CD4-positive, alpha-beta T cell treated with Interleukin-15 for 4 hours (primary cell): ENCODE measurements around the gene NTN3.
"Not testable (repeated sequence)": the region's sequence is repeated elsewhere in the genome, so short reads cannot be mapped to it uniquely, and the experiment has no call there.

ENCODE experiments used
- DNase-seq: peaks from one replicate; pipeline ENCODE4 v3.0.0-alpha.2; 2020; ENCODE audit warnings: low spot score

NTN3 gene

DNA sequence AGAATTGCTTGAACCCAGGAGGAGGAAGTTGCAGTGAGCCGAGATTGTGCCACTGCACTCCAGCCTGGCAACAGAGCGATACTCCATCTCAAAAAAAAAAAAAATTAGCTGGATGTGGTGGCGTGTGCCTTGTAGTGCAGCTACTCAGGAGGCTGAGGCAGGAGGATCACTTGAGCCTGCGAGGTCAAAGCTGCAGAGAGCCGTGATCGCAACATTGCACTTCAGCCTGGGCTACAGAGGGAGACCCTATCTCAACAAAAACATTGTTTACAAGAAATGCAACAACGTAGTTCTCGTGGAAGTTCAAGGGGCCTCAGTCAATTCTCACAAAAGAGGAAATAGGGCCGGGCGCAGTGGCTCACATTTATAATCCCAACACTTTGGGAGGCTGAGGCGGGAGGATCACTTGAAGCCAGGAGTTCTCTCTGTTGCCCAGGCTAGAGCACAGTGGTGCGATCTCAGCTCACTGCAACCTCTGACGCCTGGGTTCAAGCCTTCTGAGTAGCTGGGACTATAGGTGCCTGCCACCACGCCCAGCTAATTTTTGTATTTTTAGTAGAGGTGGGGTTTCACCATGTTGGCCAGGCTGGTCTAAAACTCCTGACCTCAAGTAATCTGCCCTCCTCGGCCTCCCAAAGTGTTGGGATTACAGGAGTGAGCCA lies 29.8 kb upstream of the NTN3 start:
- not testable (repeated sequence) for DNase-seq

DNA sequence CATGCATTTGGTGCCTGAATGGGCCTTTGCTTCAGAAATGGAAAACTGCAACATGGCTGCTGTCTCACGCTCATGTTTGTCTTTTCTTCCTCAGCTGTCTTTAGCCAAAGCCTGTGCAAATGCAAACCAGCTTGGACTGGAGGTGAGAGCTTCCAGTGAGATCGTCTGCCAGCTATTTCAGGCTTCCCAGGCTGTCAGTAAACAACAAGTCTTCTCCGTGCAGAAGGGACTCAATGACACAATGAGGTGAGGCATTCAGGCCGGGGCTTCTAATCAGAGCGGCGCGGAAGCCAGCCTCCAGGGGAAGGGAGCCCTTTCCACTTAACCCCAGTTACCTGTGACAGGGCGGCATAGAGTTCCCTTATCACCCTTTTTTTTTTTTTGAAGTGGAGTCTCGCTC lies 27.5 kb upstream of the NTN3 start:
- DNase-seq: no peak

DNA sequence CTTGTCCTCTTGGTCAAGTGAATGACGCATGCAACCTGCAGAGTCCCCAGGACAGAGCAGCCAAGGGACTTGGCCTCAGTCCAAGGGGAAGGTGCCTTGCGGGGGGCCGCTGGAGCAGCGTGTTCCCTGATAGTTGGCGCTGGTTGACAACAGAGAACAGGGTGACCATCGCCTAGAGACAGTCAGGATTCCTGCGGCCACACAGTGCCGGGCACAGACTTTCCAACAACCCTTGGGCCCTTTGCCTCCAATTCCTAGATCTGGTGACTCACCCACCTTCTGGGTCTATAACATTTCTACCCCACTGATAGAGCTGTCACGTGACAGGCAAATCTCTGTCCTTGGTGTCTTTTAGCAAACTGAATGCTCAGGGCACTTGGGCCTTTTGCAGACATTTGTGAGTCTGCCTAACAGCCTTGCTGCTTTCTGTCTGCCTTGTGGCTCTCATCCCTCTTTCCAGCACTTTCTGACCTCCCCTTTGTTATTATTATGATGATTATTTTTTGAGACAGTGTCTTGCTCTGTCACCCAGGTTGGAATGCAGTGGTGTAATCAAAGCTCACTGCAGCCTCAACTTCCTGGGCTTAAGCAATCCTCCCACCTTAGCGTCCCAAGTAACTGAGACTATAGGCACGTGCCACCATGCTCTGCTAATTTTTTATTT lies 23.0 kb upstream of the NTN3 start:
- no peak for DNase-seq

DNA sequence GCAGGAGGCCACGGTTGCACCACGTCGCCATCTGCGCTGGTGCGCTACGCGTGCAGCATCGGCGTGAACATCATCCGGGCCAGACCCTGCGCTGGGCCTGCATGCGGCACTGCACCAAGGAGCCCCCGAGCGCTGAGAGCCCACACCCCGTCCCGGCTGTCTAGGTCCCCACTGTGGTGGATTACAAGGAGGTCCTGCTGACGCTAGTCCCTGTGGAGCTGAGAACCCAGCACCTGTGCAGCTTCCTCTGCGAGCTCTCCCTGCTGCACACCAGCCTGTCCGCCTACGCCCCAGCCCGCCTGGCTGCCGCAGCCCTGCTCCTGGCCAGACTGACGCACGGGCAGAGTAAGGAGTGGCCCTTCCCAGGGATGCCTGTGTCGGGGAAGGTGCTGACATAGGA lies 22.0 kb upstream of the NTN3 start:
- no peak for DNase-seq

DNA sequence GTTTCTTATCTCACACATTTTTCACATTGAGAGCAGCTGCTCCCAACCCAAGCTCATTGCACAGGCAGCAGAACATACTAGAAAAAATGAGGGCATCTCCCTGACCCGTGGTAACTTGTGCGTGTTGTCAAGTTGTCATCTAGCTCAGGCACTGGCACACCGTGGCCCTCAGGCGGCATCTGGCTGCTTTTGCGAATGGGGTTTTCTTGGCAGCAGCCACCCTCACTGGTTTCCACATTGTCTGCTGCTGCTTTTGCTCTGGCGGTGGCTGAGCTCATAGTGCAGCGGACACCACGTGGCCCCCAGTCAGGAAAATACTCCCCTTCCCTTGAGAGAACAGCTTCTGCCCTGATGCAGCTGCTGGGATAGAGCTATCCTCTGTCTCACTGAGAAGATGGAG lies 20.6 kb upstream of the NTN3 start:
- DNase-seq: no peak

DNA sequence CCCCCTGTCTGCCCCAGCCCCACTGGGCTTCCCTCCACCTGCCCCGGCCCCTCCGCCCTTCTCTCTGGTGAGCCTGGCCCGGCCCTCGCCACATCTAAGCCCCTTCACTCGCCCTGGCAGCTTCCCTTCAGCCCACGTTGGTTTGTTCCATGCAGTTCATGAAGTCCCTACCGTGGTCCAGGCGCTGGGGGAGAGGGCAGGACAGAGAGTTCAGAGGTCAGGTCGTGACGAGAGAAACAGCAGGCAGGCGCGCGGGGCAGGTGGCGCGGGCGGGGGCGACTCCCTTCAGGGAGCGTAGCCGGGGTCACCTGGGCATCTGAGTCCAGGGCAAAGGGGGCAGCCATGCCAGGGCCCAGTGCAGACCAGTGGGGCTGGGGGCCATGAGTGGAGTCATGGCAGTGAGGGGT lies 20.1 kb upstream of the NTN3 start:
- no peak for DNase-seq

DNA sequence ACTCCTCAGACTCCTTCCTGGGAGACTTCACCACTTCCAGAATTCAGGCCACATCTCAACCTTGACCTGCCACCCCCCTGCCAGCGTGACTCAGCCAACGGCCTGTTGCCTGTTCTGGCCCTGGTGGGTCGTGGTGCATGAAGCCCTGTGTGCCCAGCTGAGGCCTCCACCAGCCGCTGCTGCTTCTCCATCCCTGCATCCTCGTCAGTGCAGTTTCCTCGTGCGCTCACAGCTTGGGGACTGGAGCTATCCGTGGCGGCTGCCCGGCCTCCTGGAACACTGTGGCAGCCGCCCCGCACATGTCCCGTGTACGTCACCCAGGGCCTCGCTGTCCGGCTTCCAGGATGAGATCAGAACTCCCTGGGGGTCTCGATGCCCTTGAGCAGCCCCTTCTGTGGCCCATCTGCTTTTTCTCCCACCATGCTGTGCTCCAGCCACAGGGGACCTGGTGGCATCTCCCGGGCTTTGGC lies 19.2 kb upstream of the NTN3 start:
- DNase-seq: no peak

DNA sequence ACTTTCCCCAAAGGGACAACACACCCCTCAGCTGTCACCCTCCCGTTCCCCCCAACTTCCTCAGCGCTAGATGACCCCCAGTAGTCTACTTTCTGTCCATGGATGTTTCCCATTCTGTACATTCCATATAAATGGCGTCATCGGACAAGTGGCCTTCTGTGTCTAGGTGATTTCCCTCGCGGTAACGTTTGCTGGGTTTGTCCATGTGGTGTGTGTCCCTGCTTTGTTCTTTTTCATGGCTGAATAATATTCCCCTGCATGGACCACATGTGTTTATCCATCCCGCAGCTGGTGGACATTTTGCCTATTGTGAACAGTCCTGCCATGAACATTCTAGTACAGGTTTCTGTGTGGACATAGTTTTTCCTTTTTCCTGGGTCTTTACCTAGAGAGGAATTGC lies 18.4 kb upstream of the NTN3 start:
- no peak for DNase-seq

DNA sequence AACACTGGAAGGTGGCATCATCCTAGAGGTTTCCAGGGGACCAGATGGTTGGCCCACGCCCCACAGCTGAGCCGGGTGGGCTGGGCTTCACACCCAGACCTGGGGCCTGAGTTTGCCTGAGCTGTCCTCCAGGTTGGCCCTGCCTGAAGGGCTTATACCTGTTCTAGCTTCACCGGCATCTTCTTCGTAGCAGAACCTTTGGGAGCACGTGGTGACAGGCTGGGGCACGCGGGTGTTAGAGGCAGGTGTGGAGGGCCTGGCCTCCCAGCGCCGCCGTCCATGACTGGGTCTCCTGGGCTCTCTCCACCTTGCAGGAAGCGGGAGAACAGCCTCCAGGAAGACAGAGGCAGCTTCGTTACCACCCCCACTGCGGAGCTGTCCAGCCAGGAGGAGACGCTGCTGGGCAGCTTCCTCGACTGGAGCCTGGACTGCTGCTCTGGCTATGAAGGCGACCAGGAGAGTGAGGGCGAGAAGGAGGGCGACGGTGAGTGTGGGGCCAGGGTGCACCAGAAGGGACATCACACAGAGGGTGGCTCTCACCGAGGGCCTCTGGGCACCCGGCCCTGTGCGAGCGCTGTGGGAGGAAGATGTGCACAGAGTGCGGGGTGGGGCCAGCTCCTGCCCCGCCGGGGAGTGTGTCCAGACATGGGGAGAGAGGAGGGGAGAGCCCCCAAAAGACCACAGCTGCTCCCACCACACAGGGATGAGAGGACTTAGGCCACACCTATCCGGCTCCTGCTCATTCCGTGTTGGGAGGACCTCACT lies 15.8 kb upstream of the NTN3 start:
- no peak for DNase-seq

DNA sequence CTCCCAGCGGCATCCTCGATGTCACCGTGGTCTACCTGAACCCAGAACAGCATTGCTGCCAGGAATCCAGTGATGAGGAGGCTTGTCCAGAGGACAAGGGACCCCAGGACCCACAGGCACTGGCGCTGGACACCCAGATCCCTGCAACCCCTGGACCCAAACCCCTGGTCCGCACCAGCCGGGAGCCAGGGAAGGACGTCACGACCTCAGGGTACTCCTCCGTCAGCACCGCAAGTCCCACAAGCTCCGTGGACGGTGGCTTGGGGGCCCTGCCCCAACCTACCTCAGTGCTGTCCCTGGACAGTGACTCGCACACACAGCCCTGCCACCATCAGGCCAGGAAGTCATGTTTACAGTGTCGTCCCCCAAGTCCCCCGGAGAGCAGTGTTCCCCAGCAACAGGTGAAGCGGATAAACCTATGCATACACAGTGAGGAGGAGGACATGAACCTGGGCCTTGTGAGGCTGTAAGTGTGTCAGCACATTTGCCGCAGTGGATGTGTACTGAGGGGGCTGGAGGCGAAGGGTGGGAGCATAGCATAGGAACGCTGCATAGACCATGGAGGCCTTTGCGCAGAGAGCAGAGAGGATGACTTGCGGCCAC lies 14.4 kb upstream of the NTN3 start:
- DNase-seq: no peak

DNA sequence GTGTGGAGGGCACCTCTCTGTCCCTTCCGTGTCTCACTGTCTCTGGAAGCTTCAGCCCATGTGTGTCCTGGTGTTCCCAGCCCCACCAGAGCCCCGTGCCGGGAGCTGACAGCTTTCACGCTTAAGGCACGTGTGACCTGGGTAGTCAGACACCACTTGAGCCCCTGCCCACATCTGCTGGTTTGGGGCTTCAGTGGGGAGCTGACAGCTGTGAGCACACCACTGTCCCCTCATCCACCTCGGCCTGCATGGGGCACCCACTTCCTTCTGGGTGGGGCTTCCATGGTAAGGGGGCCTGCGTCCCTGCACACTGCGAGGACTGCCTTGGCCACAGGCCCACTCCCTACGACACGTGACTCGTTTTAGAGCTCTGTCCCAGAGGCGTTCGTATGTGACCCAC lies 13.8 kb upstream of the NTN3 start:
- DNase-seq: no peak

DNA sequence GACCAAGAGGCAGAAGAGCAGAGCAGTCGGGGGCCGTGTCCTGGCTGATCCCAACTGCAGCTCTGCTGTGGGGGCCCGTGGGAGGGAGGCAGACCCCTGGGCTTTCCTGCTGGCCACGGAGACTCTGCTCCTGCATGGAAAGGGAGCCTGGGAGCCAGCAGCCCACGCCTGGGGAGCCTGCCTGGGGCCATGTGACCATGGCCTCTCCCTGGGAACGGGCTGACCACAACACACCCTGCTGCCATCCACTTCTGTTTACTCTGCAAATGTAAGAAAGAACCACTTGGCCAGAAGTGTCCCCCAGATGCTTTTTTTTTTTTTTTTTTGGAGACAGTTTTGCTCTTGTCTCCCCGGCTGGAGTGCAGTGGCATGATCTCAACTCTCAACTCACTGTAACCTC lies 13.2 kb upstream of the NTN3 start:
- DNase-seq: no peak

DNA sequence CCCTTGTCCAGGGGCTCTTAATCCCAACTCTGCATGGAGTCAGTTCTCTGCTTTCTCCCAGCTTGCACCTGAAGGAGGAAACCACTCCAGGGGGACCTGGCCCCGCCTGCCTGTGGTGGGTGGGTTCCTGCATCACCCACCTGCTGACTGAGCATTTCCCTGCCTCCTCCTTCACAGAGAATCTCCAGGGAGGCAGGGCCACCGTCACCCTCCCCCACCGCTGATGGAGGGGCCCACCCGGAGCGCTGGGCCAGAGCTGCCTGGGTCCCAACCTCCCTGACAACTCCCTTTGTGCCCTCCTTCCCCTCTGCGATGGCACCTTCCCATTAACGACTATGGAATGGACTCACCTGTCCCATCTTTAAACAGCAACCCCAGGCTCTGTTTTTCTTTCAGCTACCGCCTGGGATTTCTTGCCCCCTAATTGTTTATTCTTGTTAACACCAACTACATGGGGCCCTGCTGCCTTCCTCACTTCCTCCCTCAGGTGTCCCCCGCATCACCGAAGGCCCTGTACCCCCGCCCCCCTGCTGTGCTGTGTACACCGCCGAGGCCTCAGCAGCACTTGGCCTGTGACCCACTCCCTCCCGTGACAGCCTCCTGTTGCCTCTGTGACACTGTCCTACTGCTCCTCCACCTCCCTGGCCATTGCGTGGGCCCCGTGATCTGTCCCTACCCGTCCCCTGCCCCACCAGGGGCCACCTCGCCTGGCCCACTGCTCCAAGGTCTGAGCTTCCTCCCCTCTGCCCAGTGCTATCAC lies 12.0 kb upstream of the NTN3 start:
- DNase-seq: no peak

DNA sequence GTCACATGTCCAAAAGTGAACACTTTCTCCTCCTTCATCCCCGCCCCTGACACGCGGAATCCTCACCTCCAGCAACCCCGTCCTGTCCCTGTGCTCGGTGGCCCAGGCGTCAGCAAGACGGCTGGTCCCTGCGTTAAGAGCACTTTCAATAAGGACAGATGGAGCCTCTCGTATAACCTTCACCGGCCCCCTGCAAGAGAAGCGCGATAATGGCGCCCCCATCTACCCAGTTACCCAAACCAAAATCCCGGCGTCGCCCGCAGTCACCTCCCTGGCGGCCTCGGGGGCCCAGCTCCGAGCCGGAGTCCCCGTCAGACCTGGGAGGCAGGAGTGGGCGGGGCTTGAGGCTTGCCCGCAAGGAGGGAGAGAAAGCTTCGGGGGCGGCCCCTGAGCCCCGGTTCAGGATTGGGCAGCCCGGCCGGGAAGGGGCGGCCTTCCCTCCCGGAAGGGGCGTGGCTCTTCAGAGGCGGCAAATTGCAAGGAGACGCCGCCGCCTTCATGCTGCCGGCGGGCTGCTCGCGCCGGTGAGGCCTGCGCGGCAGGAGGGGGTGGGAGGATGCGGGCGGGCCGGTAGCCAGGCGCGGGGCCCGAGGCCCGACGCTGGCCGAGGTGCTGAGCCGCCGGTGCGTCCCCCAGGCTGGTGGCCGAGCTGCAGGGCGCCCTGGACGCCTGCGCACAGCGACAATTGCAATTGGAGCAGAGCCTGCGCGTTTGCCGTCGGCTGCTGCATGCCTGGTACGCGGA lies 11.3 kb upstream of the NTN3 start, which contains the start of gene TEDC2:
TEDC2 (plus strand) TSS at position 463 of the 744 bp plus-strand sequence; CDS start at position 499, 36 bp downstream.
- peak; percentile 95 for DNase-seq

DNA sequence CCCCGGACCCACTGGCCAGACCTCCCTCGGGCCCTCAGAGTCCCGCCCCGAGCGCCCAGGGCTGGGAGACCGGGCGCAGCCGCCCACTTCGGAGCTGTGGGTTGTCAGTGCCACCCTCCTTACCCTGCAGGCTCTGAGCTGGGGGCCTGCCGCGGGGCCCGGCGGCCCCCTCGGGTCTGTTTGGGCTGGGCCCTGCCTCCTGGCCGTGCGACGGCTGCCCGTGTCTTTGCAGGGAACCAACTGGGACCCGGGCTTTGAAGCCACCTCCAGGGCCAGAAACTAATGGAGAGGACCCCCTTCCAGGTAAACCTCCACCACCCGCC lies 10.7 kb upstream of the NTN3 start:
- no peak for DNase-seq

DNA sequence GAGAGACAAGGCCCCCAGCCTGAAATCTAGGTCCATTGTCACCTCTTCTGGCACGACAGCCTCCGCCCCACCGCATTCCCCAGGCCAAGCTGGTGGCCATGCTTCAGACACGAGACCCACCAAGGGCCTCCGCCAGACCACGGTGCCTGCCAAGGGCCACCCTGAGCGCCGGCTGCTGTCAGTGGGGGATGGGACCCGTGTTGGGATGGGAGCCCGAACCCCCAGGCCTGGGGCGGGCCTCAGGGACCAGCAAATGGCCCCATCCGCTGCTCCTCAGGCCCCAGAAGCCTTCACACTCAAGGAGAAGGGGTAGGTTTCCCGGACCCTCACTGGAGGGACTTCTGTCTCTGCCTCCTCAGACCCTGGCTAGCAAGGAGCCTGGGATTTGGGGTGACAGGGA lies 10.2 kb upstream of the NTN3 start:
- DNase-seq: no peak

DNA sequence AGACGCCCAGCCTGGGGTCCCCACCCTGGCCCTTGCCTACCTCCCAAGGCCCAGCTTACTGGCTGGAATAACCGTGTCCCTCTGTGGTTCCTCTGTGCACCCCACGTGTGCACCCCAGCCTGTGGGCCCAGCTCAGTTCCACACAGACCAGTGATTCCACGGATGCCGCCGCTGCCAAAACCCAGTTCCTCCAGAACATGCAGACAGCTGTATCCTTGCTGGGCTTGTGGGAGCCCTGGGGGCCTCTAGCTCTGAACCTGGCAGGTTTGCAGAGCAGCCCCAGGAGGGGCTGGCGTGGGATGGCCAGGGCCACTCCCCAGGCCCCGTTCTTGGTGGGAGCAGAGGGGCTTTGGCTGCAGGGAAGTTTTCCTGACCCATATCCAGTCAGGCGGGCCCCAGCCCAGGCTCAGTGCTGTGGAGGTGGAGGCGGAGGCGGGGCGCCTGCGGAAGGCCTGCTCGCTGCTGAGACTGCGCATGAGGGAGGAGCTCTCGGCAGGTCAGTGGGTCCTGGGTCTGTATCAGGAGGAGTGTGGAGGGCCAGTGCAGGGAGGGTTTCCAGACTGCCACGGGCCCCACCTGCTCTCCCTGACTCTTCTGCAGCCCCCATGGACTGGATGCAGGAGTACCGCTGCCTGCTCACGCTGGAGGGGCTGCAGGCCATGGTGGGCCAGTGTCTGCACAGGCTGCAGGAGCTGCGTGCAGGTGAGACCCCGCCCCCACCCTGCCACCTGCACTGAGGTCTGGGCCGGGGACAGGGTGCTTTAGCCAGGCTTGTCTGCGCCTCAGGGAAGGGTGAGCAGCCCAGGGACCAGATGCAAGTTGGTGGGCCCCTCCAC lies 8.8 kb upstream of the NTN3 start:
- DNase-seq: no peak

DNA sequence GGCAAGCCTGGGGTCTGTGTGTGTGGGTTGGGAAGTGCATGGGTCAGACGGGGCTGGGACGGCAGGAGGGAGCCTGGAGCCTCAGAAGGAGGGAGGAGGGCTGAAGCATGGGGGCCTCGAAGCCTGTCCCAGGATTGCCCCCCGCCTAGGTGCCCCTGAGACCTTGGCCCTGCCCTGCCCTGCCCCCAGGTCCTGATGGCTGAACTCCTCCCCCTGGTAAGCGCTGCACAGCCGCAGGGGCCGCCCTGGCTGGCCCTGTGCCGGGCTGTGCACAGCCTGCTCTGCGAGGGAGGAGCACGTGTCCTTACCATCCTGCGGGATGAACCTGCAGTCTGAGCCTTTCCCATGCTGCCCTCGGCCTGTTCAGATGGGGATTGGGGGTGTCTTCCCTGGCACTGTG lies 6.8 kb upstream of the NTN3 start:
- DNase-seq: no peak

DNA sequence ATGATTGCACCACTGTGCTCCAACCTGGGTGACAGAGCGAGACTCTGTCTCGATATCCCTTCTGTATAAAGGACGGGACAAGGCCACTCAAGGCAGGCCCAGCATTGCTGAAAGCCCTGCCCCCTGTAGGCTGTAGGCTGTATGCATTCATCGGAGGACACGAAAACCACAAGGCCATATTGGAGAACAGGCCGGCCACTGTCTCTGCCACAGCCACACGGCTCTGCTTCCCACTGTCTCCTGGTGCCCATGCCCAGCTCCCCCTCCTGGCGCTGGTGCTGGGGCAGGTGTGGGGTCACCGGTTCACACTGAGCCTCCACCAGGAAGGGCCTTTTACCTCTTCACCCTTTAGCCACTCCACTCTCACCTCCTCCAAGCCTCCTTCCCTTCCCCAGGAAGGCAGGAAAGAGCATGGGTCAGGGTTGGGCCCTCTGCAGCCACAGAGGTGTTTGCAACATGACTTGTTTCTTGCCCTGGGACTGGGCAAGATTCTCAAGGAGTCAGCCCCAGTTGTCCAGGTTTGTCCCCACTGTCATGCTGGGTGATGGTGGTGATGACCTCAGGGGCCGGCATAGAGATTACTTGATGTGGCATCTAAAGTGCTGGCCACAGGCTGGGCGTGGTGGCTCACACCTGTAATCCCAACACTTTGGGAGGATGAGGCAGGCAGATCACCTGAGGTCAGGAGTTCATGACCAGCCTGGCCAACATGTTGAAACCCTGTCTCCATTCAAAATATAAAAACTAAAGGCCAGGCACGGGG lies 5.3 kb upstream of the NTN3 start:
- no peak for DNase-seq
